Measurements from ENCODE around the gene CYP4F3.
"Not testable (repeated sequence)": the region's sequence is repeated elsewhere in the genome, so short reads cannot be mapped to it uniquely, and the experiment has no call there.

The CYP4F3 gene

GRCh38 chr19:15631817-15632216 is 8.9 kb upstream of the CYP4F3 start:
- no peak for DNase-seq (ENCODE audit: low read depth in 2 of 2)

DNA sequence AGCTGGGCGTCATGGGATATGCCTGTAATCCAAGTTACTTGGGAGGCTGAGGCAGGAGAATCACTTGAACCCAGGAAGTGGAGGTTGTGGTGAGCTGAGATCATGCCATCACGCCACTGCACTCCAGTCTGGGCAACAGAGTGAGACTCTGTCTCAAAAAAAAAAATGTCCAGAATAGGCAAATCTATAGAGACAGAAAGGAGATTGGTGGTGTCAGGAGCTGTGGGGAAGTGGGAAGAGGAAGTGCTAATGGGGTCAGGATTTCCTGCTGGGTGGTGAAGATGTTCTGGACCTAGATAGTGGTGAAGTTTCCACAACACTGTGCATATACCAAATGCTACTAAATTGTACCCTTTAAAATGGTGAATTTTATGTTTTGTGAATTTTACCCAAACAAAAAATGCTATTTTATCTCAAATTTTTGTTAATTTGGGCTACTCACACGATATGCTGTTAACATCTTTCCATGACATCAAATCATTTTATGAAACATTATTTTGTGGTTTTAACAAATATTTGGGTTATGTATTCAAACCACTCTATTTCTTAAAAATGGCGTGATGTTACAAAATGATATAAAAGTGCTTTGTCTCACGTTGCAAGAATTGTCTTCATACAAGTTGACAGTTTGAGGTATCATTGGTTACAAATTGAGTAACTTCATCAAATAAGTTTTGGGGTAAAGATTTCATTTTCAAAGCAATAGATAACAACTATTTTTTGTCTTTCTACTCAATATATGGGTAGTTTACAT is 7.4 kb upstream of the CYP4F3 start:
- no peak for DNase-seq (ENCODE audit: low read depth in 2 of 2)

- no peak for DNase-seq (ENCODE audit: low read depth in 2 of 2)
Measured at GRCh38 chr19:15634105-15634504, 6.6 kb upstream of the CYP4F3 start.

- no peak for DNase-seq (ENCODE audit: low read depth in 2 of 2)
Measured at GRCh38 chr19:15635016-15635805, 5.5 kb upstream of the CYP4F3 start.

- DNase-seq (ENCODE audit: low read depth in 2 of 2): no peak
Measured at GRCh38 chr19:15636026-15636425, 4.7 kb upstream of the CYP4F3 start.

DNA sequence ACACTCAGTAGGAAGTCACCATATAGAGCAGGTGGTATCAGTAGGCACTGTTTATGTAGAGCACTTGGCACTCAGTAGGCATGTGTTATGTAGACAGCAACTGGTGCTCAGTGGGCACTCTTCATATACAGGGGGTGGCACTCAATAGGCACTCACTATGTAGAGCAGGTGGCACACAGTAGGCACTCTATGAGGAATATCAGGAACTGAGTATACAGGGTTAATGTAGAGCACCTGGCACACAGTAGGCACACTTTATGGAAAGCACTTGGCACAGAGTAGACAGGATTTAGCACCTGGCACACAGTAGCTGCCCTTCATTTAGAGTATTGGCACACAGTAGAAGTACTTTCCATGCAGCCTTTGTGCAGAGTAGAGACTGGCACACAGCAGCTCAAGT is 1.1 kb upstream of the CYP4F3 start:
- DNase-seq (ENCODE audit: low read depth in 2 of 2): no peak

GRCh38 chr19:15640904-15641597 is 354 bp downstream of the CYP4F3 start:
- no peak for DNase-seq (ENCODE audit: low read depth in 2 of 2)

GRCh38 chr19:15641901-15642491 is 1.3 kb downstream of the CYP4F3 start:
- no peak for DNase-seq (ENCODE audit: low read depth in 2 of 2)

DNA sequence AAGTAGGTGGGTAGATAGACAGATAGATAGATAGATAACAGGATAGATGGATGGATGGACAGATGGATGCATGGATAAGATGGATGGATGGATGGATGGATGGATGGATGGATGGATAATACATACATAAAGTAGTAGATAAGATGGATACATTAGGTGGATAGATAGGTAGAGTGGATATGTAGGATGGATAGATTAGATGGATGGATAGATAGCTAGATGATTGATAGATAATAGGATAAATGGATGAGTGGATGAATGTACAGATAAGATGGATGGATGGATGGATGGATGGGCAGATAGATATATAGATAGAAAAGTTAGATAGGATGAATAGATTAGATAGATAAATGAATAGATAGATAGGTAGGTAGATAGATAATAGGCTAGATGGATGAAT is 2.1 kb downstream of the CYP4F3 start:
- no peak for DNase-seq (ENCODE audit: low read depth in 2 of 2)

- no peak for DNase-seq (ENCODE audit: low read depth in 2 of 2)
Measured at GRCh38 chr19:15643387-15643786, 2.7 kb downstream of the CYP4F3 start.

DNA sequence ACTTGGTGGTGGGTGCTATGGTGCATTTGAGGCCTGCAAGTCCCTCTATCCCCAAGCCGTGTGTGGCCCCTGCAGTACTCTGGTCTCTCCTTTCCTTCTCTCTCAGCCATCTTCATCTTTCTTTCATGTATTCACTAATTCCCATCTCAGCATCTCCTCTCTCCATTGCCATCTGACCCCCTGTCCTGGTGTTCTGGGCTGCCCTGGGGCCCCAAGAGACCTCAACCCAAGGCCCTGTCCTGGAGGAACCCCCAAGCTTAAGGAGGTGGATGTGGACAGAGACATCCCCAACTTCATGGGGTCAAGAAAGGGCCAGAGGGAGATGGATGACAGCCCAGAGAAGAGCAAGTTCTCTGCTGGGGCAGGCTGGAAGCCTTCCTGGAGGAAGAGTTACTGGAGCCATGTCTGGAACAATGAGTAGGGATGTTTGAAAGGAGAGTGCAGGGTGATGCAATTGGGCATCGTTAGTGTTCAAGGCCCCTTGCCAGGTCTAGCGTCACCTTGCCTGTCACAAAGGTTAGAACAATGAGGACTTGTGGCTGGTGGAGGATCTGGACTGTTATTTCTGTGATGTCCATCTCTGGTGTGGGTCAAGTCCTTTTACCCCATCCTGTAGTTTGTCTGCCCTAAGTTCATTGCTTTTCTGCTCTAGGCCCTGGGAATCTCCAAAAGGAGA is 3.5 kb downstream of the CYP4F3 start:
- DNase-seq (ENCODE audit: low read depth in 2 of 2): no peak

GRCh38 chr19:15644816-15645215 is 4.1 kb downstream of the CYP4F3 start:
- DNase-seq (ENCODE audit: low read depth in 2 of 2): no peak

DNA sequence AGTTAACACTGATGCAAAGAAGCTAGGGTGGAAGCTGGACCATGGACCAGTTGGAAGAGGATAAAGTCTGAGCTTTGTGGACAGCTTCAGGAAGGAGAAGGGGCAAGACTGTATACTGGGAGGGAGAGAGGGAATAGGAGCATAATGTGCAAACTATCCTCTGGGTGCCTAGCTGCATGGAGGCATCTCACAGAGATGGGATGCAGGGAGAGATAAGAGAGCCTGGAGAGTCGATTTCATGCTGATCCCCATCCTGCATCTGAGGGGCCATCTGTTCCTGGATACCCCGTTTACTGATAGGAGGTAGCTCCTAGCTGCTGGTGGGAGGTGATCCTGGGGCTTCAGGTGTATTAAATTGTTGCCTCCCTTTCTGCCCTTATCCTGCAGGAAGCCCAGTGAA is 8.8 kb downstream of the CYP4F3 start:
- no peak for DNase-seq (ENCODE audit: low read depth in 2 of 2)

DNA sequence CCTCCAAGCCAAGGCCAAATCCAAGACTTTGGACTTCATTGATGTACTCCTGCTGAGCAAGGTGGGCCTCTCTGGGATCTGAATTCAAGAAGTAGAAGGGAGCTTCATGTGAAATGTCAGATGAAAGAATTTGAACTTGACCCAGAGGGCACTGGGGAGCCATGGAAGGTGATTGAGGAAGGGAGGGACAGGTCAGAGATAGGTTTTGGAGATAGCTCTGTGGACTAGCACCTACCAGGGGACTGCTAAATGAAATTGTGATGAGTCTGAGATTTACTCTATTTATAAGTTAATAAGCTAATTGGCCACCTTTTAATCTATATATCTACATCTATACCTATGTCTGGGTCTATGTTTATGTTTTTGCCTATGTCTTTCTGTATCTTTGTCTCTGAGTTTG is 9.4 kb downstream of the CYP4F3 start:
- not testable (repeated sequence) for DNase-seq (ENCODE audit: low read depth in 2 of 2)

GRCh38 chr19:15651791-15652190 is 11.1 kb downstream of the CYP4F3 start:
- no peak for DNase-seq (ENCODE audit: low read depth in 2 of 2)

- no peak for DNase-seq (ENCODE audit: low read depth in 2 of 2)
Measured at GRCh38 chr19:15652559-15653278, 12.0 kb downstream of the CYP4F3 start.

GRCh38 chr19:15656467-15656866 is 15.8 kb downstream of the CYP4F3 start:
- no peak for DNase-seq (ENCODE audit: low read depth in 2 of 2)

- DNase-seq (ENCODE audit: low read depth in 2 of 2): no peak
Measured at GRCh38 chr19:15663247-15663646, 22.6 kb downstream of the CYP4F3 start.

GRCh38 chr19:15666186-15666585 is 25.5 kb downstream of the CYP4F3 start:
- no peak for DNase-seq (ENCODE audit: low read depth in 2 of 2)

GRCh38 chr19:15666883-15667282 is 26.2 kb downstream of the CYP4F3 start:
- no peak for DNase-seq (ENCODE audit: low read depth in 2 of 2)

DNA sequence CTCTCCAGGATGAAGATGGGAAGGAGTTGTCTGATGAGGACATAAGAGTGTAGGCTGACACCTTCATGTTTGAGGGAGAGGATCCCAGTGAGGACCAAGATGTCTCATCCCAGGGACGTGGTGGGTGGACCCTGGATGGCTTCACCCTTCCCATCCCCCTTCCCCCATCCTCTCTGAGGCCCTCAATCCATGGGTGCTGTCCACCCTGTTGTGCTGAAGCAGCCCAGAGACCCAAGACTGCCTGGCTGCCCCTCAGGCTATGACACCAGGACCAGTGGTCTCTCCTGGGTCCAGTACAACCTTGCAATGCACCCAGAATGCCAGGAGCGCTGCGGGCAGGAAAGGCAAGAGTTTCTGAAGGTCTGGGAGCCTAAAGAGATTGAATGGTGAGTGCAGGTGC is 28.7 kb downstream of the CYP4F3 start:
- DNase-seq (ENCODE audit: low read depth in 2 of 2): no peak
